IPS DF 6.9 (cell line): ENCODE data around the gene PSMG2.
"Not testable (repeated sequence)": the region's sequence is repeated elsewhere in the genome, so short reads cannot be mapped to it uniquely, and the experiment has no call there.

Experiments used
- DNase-seq: peaks from one replicate; pipeline ENCODE4 v3.0.0-alpha.2; 2013; ENCODE audit warnings: low read depth, low spot score
- H3K27ac ChIP-seq: one replicate; pipeline ENCODE4 v1.5.1; 2013; ENCODE audit warnings: low read length, control low read depth
- H3K27me3 ChIP-seq: 2 replicates; pipeline ENCODE4 v1.6.1; 2013; ENCODE audit warnings: mild to moderate bottlenecking, low read length; ENCODE audit not compliant: control insufficient read depth, insufficient read depth
- H3K36me3 ChIP-seq: 2 replicates; pipeline ENCODE4 v1.6.1; 2013; ENCODE audit warnings: low read length; ENCODE audit not compliant: control insufficient read depth, insufficient read depth
- H3K4me1 ChIP-seq: 2 replicates; pipeline ENCODE4 v1.6.1; 2013; ENCODE audit warnings: low read length; ENCODE audit not compliant: control insufficient read depth, insufficient read depth
- H3K4me3 ChIP-seq: 2 replicates; pipeline ENCODE4 v1.5.1; 2013; ENCODE audit warnings: mild to moderate bottlenecking, low read length
- H3K9me3 ChIP-seq: 2 replicates; pipeline ENCODE4 v1.6.1; 2013; ENCODE audit warnings: low read length, inconsistent platforms; ENCODE audit not compliant: control insufficient read depth, insufficient read depth
- WGBS: extraction: QIAGEN DNeasy Blood & Tissue Kit; methylation state at CpG from one replicate; pipeline ENCODE4 v1.1.7; 2013; ENCODE audit warnings: mixed read lengths, missing lambda C conversion rate; ENCODE audit not compliant: insufficient read length, insufficient coverage; 5-methylcytosine and 5-hydroxymethylcytosine counted together

The PSMG2 gene

GRCh38 chr18:12758566-12758965 is 55.7 kb downstream of the PSMG2 start:
- H3K9me3 ChIP-seq, DNase-seq, H3K27ac ChIP-seq, H3K4me1 ChIP-seq, H3K4me3 ChIP-seq, H3K27me3 ChIP-seq, H3K36me3 ChIP-seq: not testable (repeated sequence)
- WGBS: no CpG with 5 or more reads among the region's 3 CpGs

GRCh38 chr18:12765126-12765525 is 62.3 kb downstream of the PSMG2 start:
- no peaks in the 10 kb centered on the region; the same call in 1 of the 2 replicates for H3K4me1 ChIP-seq
- no peaks in the 10 kb centered on the region for H3K27me3 ChIP-seq
- no peak overlapping the region for H3K27ac ChIP-seq
- no peaks in the 10 kb centered on the region for H3K9me3 ChIP-seq
- H3K36me3 ChIP-seq: no peaks in the 10 kb centered on the region
- DNase-seq: no peak
- no CpG with 5 or more reads among the region's 8 CpGs for WGBS
- no peak overlapping the region for H3K4me3 ChIP-seq

GRCh38 chr18:12765586-12765985 is 62.7 kb downstream of the PSMG2 start:
- Histone ChIP-seq H3K4me1 (no peaks in the 10 kb centered on the region; the same call in 1 of the 2 replicates), H3K36me3 (no peaks in the 10 kb centered on the region), H3K4me3 (no peak overlapping the region), H3K27ac (no peak overlapping the region), H3K27me3 (no peaks in the 10 kb centered on the region), H3K9me3 (no peaks in the 10 kb centered on the region)
- WGBS: no CpG with 5 or more reads among the region's 11 CpGs
- DNase-seq: no peak

- H3K27ac ChIP-seq: no peak overlapping the region
- peak; percentile 79 for DNase-seq
- H3K27me3 ChIP-seq: no peaks in the 10 kb centered on the region
- WGBS: no CpG with 5 or more reads among the region's 13 CpGs
- H3K9me3 ChIP-seq: no peaks in the 10 kb centered on the region
- H3K36me3 ChIP-seq: no peaks in the 10 kb centered on the region
- no peaks in the 10 kb centered on the region; the same call in 1 of the 2 replicates for H3K4me1 ChIP-seq
- no peak overlapping the region for H3K4me3 ChIP-seq
Observed at GRCh38 chr18:12766986-12767433, 64.2 kb downstream of the PSMG2 start.

GRCh38 chr18:12767580-12768155 is 64.8 kb downstream of the PSMG2 start:
- H3K4me3 ChIP-seq: no peak overlapping the region
- no peaks in the 10 kb centered on the region; the same call in 1 of the 2 replicates for H3K4me1 ChIP-seq

GRCh38 chr18:12768625-12769024 is 65.8 kb downstream of the PSMG2 start:
- H3K27ac ChIP-seq: no peak overlapping the region
- no peak for DNase-seq
- no CpG with 5 or more reads among the region's 3 CpGs for WGBS
- H3K4me1 ChIP-seq: no peaks in the 10 kb centered on the region; the same call in 1 of the 2 replicates
- no peaks in the 10 kb centered on the region for H3K9me3 ChIP-seq
- no peaks in the 10 kb centered on the region for H3K36me3 ChIP-seq
- no peaks in the 10 kb centered on the region for H3K27me3 ChIP-seq
- no peak overlapping the region for H3K4me3 ChIP-seq

More at GRCh38 chr18:12767580-12768155, 64.8 kb downstream of the PSMG2 start:
- Histone ChIP-seq H3K27ac (no peak overlapping the region), H3K27me3 (no peaks in the 10 kb centered on the region), H3K9me3 (no peaks in the 10 kb centered on the region), H3K36me3 (no peaks in the 10 kb centered on the region)
- no peak for DNase-seq
- WGBS: no CpG with 5 or more reads among the region's 9 CpGs

GRCh38 chr18:12769136-12769535 is 66.3 kb downstream of the PSMG2 start:
- Histone ChIP-seq H3K4me1 (no peaks in the 10 kb centered on the region; the same call in 1 of the 2 replicates), H3K9me3 (no peaks in the 10 kb centered on the region), H3K4me3 (no peak overlapping the region), H3K27ac (no peak overlapping the region), H3K27me3 (no peaks in the 10 kb centered on the region), H3K36me3 (no peaks in the 10 kb centered on the region)
- WGBS: no CpG with 5 or more reads among the region's 3 CpGs
- no peak for DNase-seq

- Histone ChIP-seq H3K4me1 (no peaks in the 10 kb centered on the region; the same call in 1 of the 2 replicates), H3K27me3 (no peaks in the 10 kb centered on the region), H3K4me3 (no peak overlapping the region), H3K27ac (no peak overlapping the region), H3K36me3 (no peaks in the 10 kb centered on the region), H3K9me3 (no peaks in the 10 kb centered on the region)
- no CpG with 5 or more reads among the region's 4 CpGs for WGBS
- no peak for DNase-seq
Observed at GRCh38 chr18:12769644-12770440, 67.0 kb downstream of the PSMG2 start.

GRCh38 chr18:12770469-12771219 is 67.8 kb downstream of the PSMG2 start:
- Histone ChIP-seq H3K36me3 (no peaks in the 10 kb centered on the region), H3K4me1 (no peaks in the 10 kb centered on the region; the same call in 1 of the 2 replicates), H3K9me3 (no peaks in the 10 kb centered on the region), H3K27ac (no peak overlapping the region), H3K27me3 (no peaks in the 10 kb centered on the region), H3K4me3 (no peak overlapping the region)
- no peak for DNase-seq
- WGBS: no CpG with 5 or more reads among the region's 15 CpGs

- Histone ChIP-seq H3K4me3 (no peak overlapping the region), H3K36me3 (no peaks in the 10 kb centered on the region), H3K27ac (no peak overlapping the region), H3K9me3 (no peaks in the 10 kb centered on the region), H3K4me1 (peaks cover 1% of the 10 kb centered on the region; the same call in 1 of the 2 replicates), H3K27me3 (no peaks in the 10 kb centered on the region)
- WGBS: no CpG with 5 or more reads among the region's 6 CpGs
- DNase-seq: no peak
Observed at GRCh38 chr18:12772111-12772510, 69.3 kb downstream of the PSMG2 start.
